ENCODE measurements around the gene TGIF1.
A peak's percentile ranks its signal among the peaks of the same experiment; 100 is the strongest.

The TGIF1 gene

GRCh38 chr18:3491981-3492555 lies 42.1 kb downstream of the TGIF1 start:
- Histone ChIP-seq H3K36me3 (ENCODE audit: insufficient read depth, low read length) (no peaks in the 10 kb centered on the region), H3K9me3 (ENCODE audit: low read depth, low read length) (no peaks in the 10 kb centered on the region), H3K9ac (ENCODE audit: insufficient read length) (no peak overlapping the region), H3K27ac (peak overlapping the region; percentile 44; the same call in 1 of the 2 replicates), H3K4me3 (no peak overlapping the region)
- no peak for DNase-seq (ENCODE audit: low read depth, low spot score)
- TF ChIP-seq POLR2AphosphoS5 (IDR thresholded peaks at IDR 0.05; ENCODE audit: borderline replicate concordance, low read depth, low read length) (no peak), EZH2 (IDR thresholded peaks at IDR 0.05) (no peak), FOXP2 (optimal IDR thresholded peaks at IDR 0.05; ENCODE audit: control extremely low read depth, extremely low read length, insufficient read depth) (no peak)

DNA sequence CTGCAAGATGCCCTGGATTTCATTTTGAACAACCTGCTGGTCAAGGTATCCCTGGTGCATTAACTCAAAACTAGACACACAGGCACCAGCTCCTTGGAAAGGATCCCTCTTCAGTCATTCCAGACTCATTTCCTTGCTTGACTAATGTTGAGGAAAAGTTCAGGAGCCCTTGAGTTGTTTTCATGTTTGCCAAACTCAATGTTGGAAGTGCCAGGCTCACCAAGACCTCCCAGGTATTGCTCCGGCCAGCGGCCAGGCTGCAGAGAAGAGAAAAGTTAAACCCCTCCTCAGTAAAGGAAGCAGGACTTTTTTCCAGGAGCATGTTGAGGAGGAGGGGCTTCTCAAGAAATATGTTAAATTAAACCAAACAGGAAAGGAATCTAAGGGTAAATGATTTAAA lies 42.7 kb downstream of the TGIF1 start:
- no peak for DNase-seq (ENCODE audit: low read depth, low spot score)
- Histone ChIP-seq H3K9ac (ENCODE audit: insufficient read length) (no peak overlapping the region), H3K9me3 (ENCODE audit: low read depth, low read length) (no peaks in the 10 kb centered on the region), H3K36me3 (ENCODE audit: insufficient read depth, low read length) (no peaks in the 10 kb centered on the region), H3K4me3 (no peak overlapping the region), H3K27ac (peak overlapping the region; percentile 44; the same call in 1 of the 2 replicates)
- TF ChIP-seq POLR2AphosphoS5 (IDR thresholded peaks at IDR 0.05; ENCODE audit: borderline replicate concordance, low read depth, low read length): no peak
- TF ChIP-seq FOXP2 (optimal IDR thresholded peaks at IDR 0.05; ENCODE audit: control extremely low read depth, extremely low read length, insufficient read depth): no peak
- TF ChIP-seq EZH2 (IDR thresholded peaks at IDR 0.05): no peak

DNA sequence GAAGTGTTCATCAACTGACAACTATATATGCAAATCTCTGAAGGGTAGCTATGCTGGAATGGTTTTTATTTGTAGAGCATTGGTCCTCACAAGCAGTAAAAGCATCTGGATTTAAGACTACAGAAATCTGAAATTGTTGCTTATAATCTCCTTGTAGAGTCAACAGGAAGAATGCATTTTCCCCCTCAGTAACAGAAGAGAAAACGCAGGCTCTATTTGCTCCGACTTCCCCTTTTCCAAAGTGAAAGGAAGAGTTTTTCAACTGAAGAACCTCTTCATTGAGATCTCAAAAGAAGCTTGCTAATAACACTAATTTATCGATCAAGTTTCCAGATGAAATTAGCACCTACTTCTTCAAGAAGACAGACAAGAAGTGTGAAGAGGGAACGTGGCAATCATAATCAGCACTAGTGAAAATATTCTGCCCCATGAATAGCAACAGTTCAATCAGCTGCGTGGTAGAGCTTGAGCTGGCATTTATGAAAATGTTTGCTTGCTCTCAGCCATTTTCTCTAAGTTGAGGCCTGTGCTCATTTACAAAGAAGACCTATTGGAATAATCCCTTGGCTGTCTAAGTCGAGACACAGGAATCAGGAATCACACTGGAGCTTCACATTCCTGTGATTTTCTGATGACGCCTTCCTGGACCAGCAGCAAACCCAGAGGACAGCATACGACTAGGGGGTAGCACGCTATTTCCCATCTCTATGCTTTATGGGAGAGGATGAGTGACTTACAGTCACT lies 43.7 kb downstream of the TGIF1 start:
- peak overlapping the region; percentile 62 for H3K27ac ChIP-seq
- DNase-seq (ENCODE audit: low read depth, low spot score): no peak
- TF ChIP-seq EZH2 (IDR thresholded peaks at IDR 0.05) (no peak), FOXP2 (optimal IDR thresholded peaks at IDR 0.05; ENCODE audit: control extremely low read depth, extremely low read length, insufficient read depth) (no peak), POLR2AphosphoS5 (IDR thresholded peaks at IDR 0.05; ENCODE audit: borderline replicate concordance, low read depth, low read length) (no peak)
- H3K36me3 ChIP-seq (ENCODE audit: insufficient read depth, low read length): no peaks in the 10 kb centered on the region
- no peaks in the 10 kb centered on the region for H3K9me3 ChIP-seq (ENCODE audit: low read depth, low read length)
- peak overlapping the region; percentile 30 for H3K4me3 ChIP-seq
- no peak overlapping the region for H3K9ac ChIP-seq (ENCODE audit: insufficient read length)

DNA sequence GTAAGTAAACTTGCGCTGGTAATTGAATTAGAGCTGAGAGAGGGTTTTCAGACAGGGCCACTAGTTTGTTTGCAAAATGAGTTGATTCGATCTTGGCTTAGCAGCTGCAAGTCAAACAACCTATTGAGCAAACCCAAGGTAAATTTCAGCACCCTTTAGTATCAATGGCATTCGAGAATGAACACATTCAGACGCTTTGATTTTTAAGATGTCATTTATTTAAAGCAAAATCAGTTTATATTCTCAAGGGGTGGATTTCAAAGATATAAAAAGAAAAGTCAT lies 44.2 kb downstream of the TGIF1 start:
- Histone ChIP-seq H3K36me3 (ENCODE audit: insufficient read depth, low read length) (no peaks in the 10 kb centered on the region), H3K4me3 (no peak overlapping the region), H3K9me3 (ENCODE audit: low read depth, low read length) (no peaks in the 10 kb centered on the region), H3K27ac (no peak overlapping the region; the same call in 1 of the 2 replicates), H3K9ac (ENCODE audit: insufficient read length) (no peak overlapping the region)
- no peak for DNase-seq (ENCODE audit: low read depth, low spot score)
- TF ChIP-seq EZH2 (IDR thresholded peaks at IDR 0.05): no peak

DNA sequence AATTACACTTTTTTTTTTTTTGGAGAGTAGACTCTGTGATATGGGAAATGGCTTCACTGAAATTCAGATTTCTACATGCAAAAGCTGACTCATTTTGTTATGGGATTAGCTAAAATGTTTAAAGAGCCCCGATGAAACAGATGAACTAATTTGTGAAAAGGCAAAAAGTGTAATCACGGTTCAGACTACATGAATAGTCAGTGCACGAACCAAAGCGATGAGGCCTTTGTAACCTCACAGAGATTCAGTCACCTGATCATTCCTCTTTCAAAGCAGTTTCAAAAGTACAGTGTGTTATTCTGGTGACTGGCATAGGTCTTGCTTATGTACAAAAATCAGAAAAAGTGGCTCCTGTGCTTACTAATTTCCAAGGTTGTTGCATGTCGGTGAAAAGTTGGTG lies 44.6 kb downstream of the TGIF1 start:
- TF ChIP-seq FOXP2 (optimal IDR thresholded peaks at IDR 0.05; ENCODE audit: control extremely low read depth, extremely low read length, insufficient read depth) (no peak), EZH2 (IDR thresholded peaks at IDR 0.05) (no peak), POLR2AphosphoS5 (IDR thresholded peaks at IDR 0.05; ENCODE audit: borderline replicate concordance, low read depth, low read length) (no peak)
- Histone ChIP-seq H3K9me3 (ENCODE audit: low read depth, low read length) (no peaks in the 10 kb centered on the region), H3K27ac (no peak overlapping the region), H3K9ac (ENCODE audit: insufficient read length) (no peak overlapping the region), H3K36me3 (ENCODE audit: insufficient read depth, low read length) (no peaks in the 10 kb centered on the region), H3K4me3 (no peak overlapping the region)
- DNase-seq (ENCODE audit: low read depth, low spot score): no peak

GRCh38 chr18:3495691-3496430 lies 45.9 kb downstream of the TGIF1 start:
- no peaks in the 10 kb centered on the region for H3K9me3 ChIP-seq (ENCODE audit: low read depth, low read length)
- no peak for DNase-seq (ENCODE audit: low read depth, low spot score)
- no peak overlapping the region for H3K27ac ChIP-seq
- no peak overlapping the region for H3K4me3 ChIP-seq
- no peaks in the 10 kb centered on the region for H3K36me3 ChIP-seq (ENCODE audit: insufficient read depth, low read length)
- no peak overlapping the region for H3K9ac ChIP-seq (ENCODE audit: insufficient read length)
- TF ChIP-seq FOXP2 (optimal IDR thresholded peaks at IDR 0.05; ENCODE audit: control extremely low read depth, extremely low read length, insufficient read depth) (no peak), POLR2AphosphoS5 (IDR thresholded peaks at IDR 0.05; ENCODE audit: borderline replicate concordance, low read depth, low read length) (no peak), EZH2 (IDR thresholded peaks at IDR 0.05) (no peak)

GRCh38 chr18:3498698-3499471 lies 48.9 kb downstream of the TGIF1 start:
- DNase-seq (ENCODE audit: low read depth, low spot score): no peak
- Histone ChIP-seq H3K4me3 (peak overlapping the region; percentile 73), H3K36me3 (ENCODE audit: insufficient read depth, low read length) (no peaks in the 10 kb centered on the region), H3K27ac (no peak overlapping the region), H3K9me3 (ENCODE audit: low read depth, low read length) (no peaks in the 10 kb centered on the region), H3K9ac (ENCODE audit: insufficient read length) (no peak overlapping the region)
- TF ChIP-seq FOXP2 (optimal IDR thresholded peaks at IDR 0.05; ENCODE audit: control extremely low read depth, extremely low read length, insufficient read depth): no peak

- Histone ChIP-seq H3K4me3 (peak overlapping the region; percentile 73), H3K36me3 (ENCODE audit: insufficient read depth, low read length) (no peaks in the 10 kb centered on the region), H3K9me3 (ENCODE audit: low read depth, low read length) (no peaks in the 10 kb centered on the region), H3K9ac (ENCODE audit: insufficient read length) (no peak overlapping the region), H3K27ac (no peak overlapping the region)
- peak; percentile 84 for DNase-seq (ENCODE audit: low read depth, low spot score)
- TF ChIP-seq POLR2AphosphoS5 (IDR thresholded peaks at IDR 0.05; ENCODE audit: borderline replicate concordance, low read depth, low read length): no peak
- no peak for TF ChIP-seq EZH2 (IDR thresholded peaks at IDR 0.05)
- TF ChIP-seq FOXP2 (optimal IDR thresholded peaks at IDR 0.05; ENCODE audit: control extremely low read depth, extremely low read length, insufficient read depth): no peak
These were observed 49.5 kb downstream of the TGIF1 start for GRCh38 chr18:3499501-3499900.
